Rectal smooth muscle tissue (tissue), 1 donor: Measurements from ENCODE around the gene CCDC6.
"Not testable (repeated sequence)": the region's sequence is repeated elsewhere in the genome, so short reads cannot be mapped to it uniquely, and the experiment has no call there.

Experiments
- H3K27ac ChIP-seq: one replicate; pipeline ENCODE4 v1.7.0; 2013; ENCODE audit warnings: low read depth, low read length, inconsistent platforms
- H3K27me3 ChIP-seq: one replicate; pipeline ENCODE4 v1.7.0; 2013; ENCODE audit warnings: low read length; ENCODE audit not compliant: control insufficient read depth, insufficient read depth
- H3K36me3 ChIP-seq: one replicate; pipeline ENCODE4 v1.7.0; 2013; ENCODE audit warnings: low read length; ENCODE audit not compliant: control insufficient read depth, insufficient read depth
- H3K4me1 ChIP-seq: one replicate; pipeline ENCODE4 v1.7.0; 2013; ENCODE audit warnings: low read length; ENCODE audit not compliant: control insufficient read depth, insufficient read depth
- H3K4me3 ChIP-seq: one replicate; pipeline ENCODE4 v1.7.0; 2013; ENCODE audit warnings: low read length
- H3K9ac ChIP-seq: one replicate; pipeline ENCODE4 v1.7.0; 2013; ENCODE audit warnings: low read length

CCDC6 gene

GRCh38 chr10:59753267-59753666 is 153.1 kb downstream of the CCDC6 start, which contains the start of gene MRLN:
Gene MRLN, minus strand, starts transcription at chr10:59753455.
- Histone ChIP-seq H3K36me3 (no peaks in the 10 kb centered on the region), H3K4me3 (no peak within 1 kb of the TSS), H3K4me1 (no peaks in the 10 kb centered on the region), H3K27ac (no peak within 1 kb of the TSS), H3K27me3 (no peaks in the 10 kb centered on the region), H3K9ac (no peak within 1 kb of the TSS)

- Histone ChIP-seq H3K36me3 (no peaks in the 10 kb centered on the region), H3K9ac (no peak overlapping the region), H3K27me3 (no peaks in the 10 kb centered on the region), H3K4me3 (no peak overlapping the region), H3K27ac (no peak overlapping the region), H3K4me1 (no peaks in the 10 kb centered on the region)
Measured at GRCh38 chr10:59752278-59752940, 153.9 kb downstream of the CCDC6 start.

GRCh38 chr10:59750155-59750945 is 156.0 kb downstream of the CCDC6 start:
- Histone ChIP-seq H3K36me3 (no peaks in the 10 kb centered on the region), H3K27me3 (no peaks in the 10 kb centered on the region), H3K4me3 (no peak overlapping the region), H3K9ac (no peak overlapping the region), H3K4me1 (no peaks in the 10 kb centered on the region), H3K27ac (no peak overlapping the region)

GRCh38 chr10:59748834-59749233 is 157.5 kb downstream of the CCDC6 start:
- no peaks in the 10 kb centered on the region for H3K4me1 ChIP-seq
- H3K36me3 ChIP-seq, result no peaks in the 10 kb centered on the region
- H3K9ac ChIP-seq, result no peak overlapping the region
- no peaks in the 10 kb centered on the region for H3K27me3 ChIP-seq
- H3K4me3 ChIP-seq, result no peak overlapping the region
- no peak overlapping the region for H3K27ac ChIP-seq

DNA sequence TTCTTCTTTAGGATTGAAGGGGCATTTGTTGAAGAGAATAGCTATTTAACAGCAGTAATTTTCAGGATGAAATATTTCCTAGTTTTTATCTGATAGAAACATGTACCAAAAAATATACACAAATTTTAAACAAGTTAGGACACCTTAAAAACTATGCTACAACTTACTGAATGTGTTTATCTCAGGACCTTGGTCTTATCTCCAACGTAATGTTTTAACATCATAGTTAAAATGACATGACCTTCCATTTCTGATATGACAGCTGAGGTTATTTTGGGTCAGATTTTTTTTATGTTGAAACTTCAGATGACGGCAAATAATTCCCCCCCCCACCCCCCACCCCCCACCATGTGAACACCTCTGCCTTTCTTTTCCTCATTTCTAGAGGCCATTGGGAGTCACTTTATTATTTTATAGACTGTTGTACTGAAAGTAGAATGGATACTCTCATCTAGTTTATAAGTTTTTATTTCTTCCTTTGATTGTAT is 161.1 kb downstream of the CCDC6 start:
- no peaks in the 10 kb centered on the region for H3K4me1 ChIP-seq
- H3K4me3 ChIP-seq, result no peak overlapping the region
- H3K9ac ChIP-seq, result no peak overlapping the region
- no peak overlapping the region for H3K27ac ChIP-seq
- H3K27me3 ChIP-seq, result no peaks in the 10 kb centered on the region
- H3K36me3 ChIP-seq, result no peaks in the 10 kb centered on the region

DNA sequence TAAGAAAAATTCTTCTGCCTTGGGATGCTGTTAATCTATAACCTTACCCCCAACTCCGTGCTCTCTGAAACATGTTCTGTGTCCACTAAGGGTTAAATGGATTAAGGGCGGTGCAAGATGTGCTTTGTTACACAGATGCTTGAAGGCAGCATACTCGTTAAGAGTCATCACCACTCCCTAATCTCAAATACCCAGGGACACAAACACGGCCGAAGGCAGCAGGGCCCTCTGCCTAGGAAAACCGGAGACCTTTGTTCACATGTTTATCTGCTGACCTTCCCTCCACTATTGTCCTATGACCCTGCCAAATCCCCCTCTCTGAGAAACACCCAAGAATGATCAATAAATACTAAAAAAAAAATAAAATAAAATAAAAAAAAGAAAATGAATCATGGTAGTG is 161.6 kb downstream of the CCDC6 start:
- not testable (repeated sequence) for H3K36me3 ChIP-seq, H3K9ac ChIP-seq, H3K27ac ChIP-seq

GRCh38 chr10:59744156-59744555 is 162.2 kb downstream of the CCDC6 start:
- not testable (repeated sequence) for H3K36me3 ChIP-seq, H3K4me3 ChIP-seq, H3K9ac ChIP-seq, H3K27me3 ChIP-seq, H3K4me1 ChIP-seq, H3K27ac ChIP-seq

More for the DNA sequence above, 161.6 kb downstream of the CCDC6 start:
- not testable (repeated sequence) for H3K4me1 ChIP-seq, H3K4me3 ChIP-seq, H3K27me3 ChIP-seq

DNA sequence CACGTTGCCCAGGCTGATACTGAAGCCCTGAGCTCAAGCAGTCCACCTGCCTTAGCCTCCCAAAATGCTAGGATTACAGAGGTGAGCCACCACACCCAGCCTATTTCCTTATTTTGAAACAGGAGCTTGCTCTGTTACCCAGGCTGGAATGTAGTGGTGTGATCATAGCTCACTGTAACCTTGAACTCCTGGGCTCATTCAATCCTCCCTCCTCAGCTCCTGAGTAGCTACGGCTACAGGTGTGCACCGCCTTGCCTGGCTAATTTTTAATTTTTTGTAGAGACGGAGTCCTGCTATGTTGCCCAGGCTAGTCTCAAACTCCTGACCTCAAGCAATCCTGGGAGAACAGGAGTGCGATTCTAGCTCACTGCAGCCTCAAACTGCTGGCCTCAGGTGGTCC is 164.8 kb downstream of the CCDC6 start:
- no peaks in the 10 kb centered on the region for H3K27me3 ChIP-seq
- no peak overlapping the region for H3K4me3 ChIP-seq
- H3K27ac ChIP-seq, result no peak overlapping the region
- no peaks in the 10 kb centered on the region for H3K4me1 ChIP-seq
- no peaks in the 10 kb centered on the region for H3K36me3 ChIP-seq
- H3K9ac ChIP-seq, result no peak overlapping the region

- Histone ChIP-seq H3K9ac (no peak overlapping the region), H3K4me3 (no peak overlapping the region), H3K27ac (no peak overlapping the region), H3K4me1 (no peaks in the 10 kb centered on the region), H3K27me3 (no peaks in the 10 kb centered on the region), H3K36me3 (no peaks in the 10 kb centered on the region)
Measured at GRCh38 chr10:59741048-59741447, 165.3 kb downstream of the CCDC6 start.
